Measurements from ENCODE around the gene AGO3. TPM values are rescaled to one million over a fixed set of nuclear protein-coding genes. Genes with fewer than 3 reads are reported as not detected.

AGO3 gene
- 5.4 and 14.0 TPM in 2 replicates for total RNA-seq

GRCh38 chr1:35930593-35931445 is at the start of gene AGO3:
AGO3 (plus strand) TSS chr1:35931105; CDS start chr1:35931427, 322 bp downstream.

GRCh38 chr1:35882945-35883634 is 47.8 kb upstream of the AGO3 start, which contains the start of gene AGO1:
AGO1 (plus strand) TSS chr1:35883209; CDS start chr1:35883422, 213 bp downstream.

GRCh38 chr1:36083635-36084496 is 153.0 kb downstream of the AGO3 start, which contains the start of gene TEKT2:
TEKT2 (plus strand) TSS chr1:36084094; CDS start chr1:36084922, 828 bp downstream.

GRCh38 chr1:36088577-36089392 is 157.9 kb downstream of the AGO3 start, which contains the start of gene ADPRS:
ADPRS (plus strand) TSS chr1:36088892; CDS start chr1:36088905, 13 bp downstream.

Other genes starting within 250 kb of the AGO3 start
- 5.0 and 7.2 TPM in 2 replicates for gene C1orf216, start 212.2 kb upstream of the AGO3 start, total RNA-seq
- 6.8 and 13.0 TPM in 2 replicates for gene CLSPN, start 161.1 kb upstream of the AGO3 start, total RNA-seq
- gene AGO4, start 123.1 kb upstream of the AGO3 start, total RNA-seq = 4.8 and 9.5 TPM in 2 replicates
- 10.3 and 15.8 TPM in 2 replicates for gene AGO1, start 47.9 kb upstream of the AGO3 start, total RNA-seq
- gene TEKT2, start 153.0 kb downstream of the AGO3 start, total RNA-seq = 0.21 and 0.65 TPM in 2 replicates
- 53.6 and 69.9 TPM in 2 replicates for gene ADPRS, start 157.8 kb downstream of the AGO3 start, total RNA-seq
- gene COL8A2, start 194.1 kb downstream of the AGO3 start, total RNA-seq = 0.74 and 1.1 TPM in 2 replicates
- gene TRAPPC3, start 218.4 kb downstream of the AGO3 start, total RNA-seq = 105 and 113 TPM in 2 replicates
- gene MAP7D1, start 225.1 kb downstream of the AGO3 start, total RNA-seq = 215 and 318 TPM in 2 replicates